WTC11 (cell line): ENCODE results near the gene NFIC.

Experiments
- CREB1 ChIP-seq: sonication (generic); formaldehyde crosslinking; IDR thresholded peaks from 2 replicates; pipeline ENCODE4 v1.8.0; 2023; ENCODE audit warnings: mild to moderate bottlenecking, missing genetic modification reagents
- CTCF ChIP-seq: fragments of 200-600 bp; IDR thresholded peaks from 2 replicates; pipeline ENCODE4 v1.8.0; 2022; ENCODE audit warnings: antibody characterized with exemption
- ETV6 ChIP-seq: sonication (generic); formaldehyde crosslinking; IDR thresholded peaks from 2 replicates; pipeline ENCODE4 v1.8.1; 2022; ENCODE audit warnings: mild to moderate bottlenecking, missing genetic modification reagents
- FOXK1 ChIP-seq: sonication (generic); formaldehyde crosslinking; IDR thresholded peaks from 2 replicates; pipeline ENCODE4 v1.8.0; 2022; ENCODE audit warnings: mild to moderate bottlenecking, moderate library complexity, missing genetic modification reagents
- JUN ChIP-seq: sonication (generic); formaldehyde crosslinking; IDR thresholded peaks from 2 replicates; pipeline ENCODE4 v1.8.0; 2023; ENCODE audit warnings: mild to moderate bottlenecking, missing genetic modification reagents
- NR3C1 ChIP-seq: sonication (generic); formaldehyde crosslinking; conservative IDR thresholded peaks from 2 replicates; pipeline ENCODE4 v1.8.1; 2023; ENCODE audit warnings: low read depth, mild to moderate bottlenecking, missing genetic modification reagents
- PRDM15 ChIP-seq: sonication (generic); formaldehyde crosslinking; IDR thresholded peaks from 2 replicates; pipeline ENCODE4 v1.8.0; 2022; ENCODE audit warnings: missing genetic modification reagents
- SMAD3 ChIP-seq: sonication (generic); formaldehyde crosslinking; IDR thresholded peaks from 2 replicates; pipeline ENCODE4 v1.8.0; 2022; ENCODE audit warnings: missing genetic modification reagents, mild to moderate bottlenecking, borderline replicate concordance
- ZNF121 ChIP-seq: sonication (generic); formaldehyde crosslinking; IDR thresholded peaks from 2 replicates; pipeline ENCODE4 v1.8.0; 2023; ENCODE audit warnings: missing genetic modification reagents
- ZNF396 ChIP-seq: fragments of 250-450 bp; sonication (Bioruptor Pico); IDR thresholded peaks from 2 replicates; pipeline ENCODE4 v1.8.0; 2021; ENCODE audit warnings: mild to moderate bottlenecking, moderate library complexity, borderline replicate concordance

- TF ChIP-seq FOXK1 (CRISPR knock-in tag) (no peak), CTCF (no peak), SMAD3 (CRISPR knock-in tag) (no peak), PRDM15 (no peak), ETV6 (CRISPR knock-in tag) (no peak), JUN (no peak), ZNF121 (CRISPR knock-in tag) (no peak), NR3C1 (no peak), CREB1 (no peak), ZNF396 (no peak)
Observed at GRCh38 chr19:3456925-3457527, 90.6 kb downstream of the NFIC start.
